IPS-18c (cell line): Measurements from ENCODE around the gene WASF2.
"Not testable (repeated sequence)": the region's sequence is repeated elsewhere in the genome, so short reads cannot be mapped to it uniquely, and the experiment has no call there.

Source experiments
- H3K4me3 ChIP-seq: 2 replicates; pipeline ENCODE4 v1.7.0; 2013; ENCODE audit warnings: low read depth, mild to moderate bottlenecking, low read length, moderate library complexity; ENCODE audit not compliant: insufficient read depth
- H3K9me3 ChIP-seq: one replicate; pipeline ENCODE4 v1.6.1; 2013; ENCODE audit warnings: mild to moderate bottlenecking, low read length, moderate library complexity; ENCODE audit not compliant: control insufficient read depth, insufficient read depth

The WASF2 gene

GRCh38 chr1:27418326-27419185, 71.4 kb downstream of the WASF2 start:
- no peak overlapping the region for H3K4me3 ChIP-seq

GRCh38 chr1:27417713-27418112, 72.3 kb downstream of the WASF2 start:
- Histone ChIP-seq H3K9me3 (no peaks in the 10 kb centered on the region), H3K4me3 (no peak overlapping the region)

More at GRCh38 chr1:27418326-27419185, 71.4 kb downstream of the WASF2 start:
- H3K9me3 ChIP-seq, result no peaks in the 10 kb centered on the region

GRCh38 chr1:27416387-27417111, 73.4 kb downstream of the WASF2 start:
- no peaks in the 10 kb centered on the region for H3K9me3 ChIP-seq

DNA sequence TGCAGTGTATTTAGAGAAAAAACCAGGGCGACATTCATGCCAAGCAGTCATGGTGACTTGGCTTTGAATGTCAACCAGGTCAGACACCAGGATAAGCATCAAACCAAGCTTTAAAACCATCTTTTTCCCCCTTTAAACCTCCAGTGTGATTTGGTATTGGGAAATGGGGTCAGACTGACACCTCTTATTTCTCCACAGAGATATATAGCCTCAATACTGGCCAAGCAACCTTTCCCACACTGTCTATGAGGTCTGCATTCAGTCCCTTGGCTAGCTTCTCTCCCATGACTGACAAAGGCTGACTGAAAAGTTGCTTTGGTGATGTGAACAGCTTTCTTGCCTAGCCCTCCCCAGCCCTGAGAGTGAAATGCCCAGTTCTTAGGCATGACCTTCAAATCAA, 75.9 kb downstream of the WASF2 start:
- no peak overlapping the region for H3K4me3 ChIP-seq
- H3K9me3 ChIP-seq, result no peaks in the 10 kb centered on the region

More at GRCh38 chr1:27416387-27417111, 73.4 kb downstream of the WASF2 start:
- H3K4me3 ChIP-seq, result no peak overlapping the region

GRCh38 chr1:27413004-27413403, 77.0 kb downstream of the WASF2 start:
- no peaks in the 10 kb centered on the region for H3K9me3 ChIP-seq
- no peak overlapping the region for H3K4me3 ChIP-seq

- H3K9me3 ChIP-seq, result no peaks in the 10 kb centered on the region
- H3K4me3 ChIP-seq, result no peak overlapping the region
Measured at GRCh38 chr1:27412502-27412901, 77.5 kb downstream of the WASF2 start.

DNA sequence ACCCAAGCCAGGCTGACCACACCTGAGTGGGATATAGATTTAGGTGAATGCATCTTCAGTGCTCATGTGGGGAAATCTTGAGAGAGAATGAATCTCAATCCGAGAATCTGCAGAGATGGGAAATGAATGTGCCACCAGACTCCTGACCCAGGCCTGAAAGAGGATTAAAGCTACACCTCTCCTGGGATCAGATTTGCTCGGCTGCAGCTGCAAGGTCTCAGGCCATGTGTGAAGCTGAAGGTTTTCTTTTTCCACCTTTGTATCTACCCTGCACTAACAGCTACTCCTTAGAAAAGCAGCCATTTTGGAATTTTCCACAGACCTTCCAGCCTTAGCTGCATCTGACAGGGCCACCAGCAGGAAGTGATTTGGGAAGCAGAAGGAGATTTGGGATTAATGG, 79.3 kb downstream of the WASF2 start:
- Histone ChIP-seq H3K4me3 (no peak overlapping the region), H3K9me3 (no peaks in the 10 kb centered on the region)

GRCh38 chr1:27409669-27410068, 80.3 kb downstream of the WASF2 start:
- H3K9me3 ChIP-seq, result no peaks in the 10 kb centered on the region
- H3K4me3 ChIP-seq, result no peak overlapping the region

DNA sequence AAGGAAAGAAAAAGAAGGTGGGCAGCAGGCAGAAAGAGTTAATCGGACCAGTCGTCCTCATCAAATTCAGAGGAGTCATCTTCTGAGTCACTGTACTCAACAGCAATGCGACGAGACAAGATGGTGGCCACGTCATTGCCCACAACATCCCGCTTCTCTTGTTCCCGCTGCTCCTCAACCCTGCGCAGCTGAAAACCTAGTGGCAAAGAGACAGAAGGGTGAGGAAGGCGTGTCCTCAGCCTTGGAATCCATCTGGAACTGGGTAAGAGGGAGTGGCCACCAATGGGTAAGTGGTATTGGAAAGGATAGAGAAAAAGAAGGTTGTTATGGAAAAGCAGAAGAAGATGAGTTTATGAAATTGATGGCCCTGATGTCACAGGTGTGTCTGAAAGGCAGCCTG, 81.8 kb downstream of the WASF2 start:
- no peaks in the 10 kb centered on the region for H3K9me3 ChIP-seq
- H3K4me3 ChIP-seq, result no peak overlapping the region

GRCh38 chr1:27406791-27407190, 83.2 kb downstream of the WASF2 start:
- H3K4me3 ChIP-seq, H3K9me3 ChIP-seq: not testable (repeated sequence)

- H3K4me3 ChIP-seq, result no peak overlapping the region
- H3K9me3 ChIP-seq, result no peaks in the 10 kb centered on the region
Measured at GRCh38 chr1:27406362-27406680, 83.6 kb downstream of the WASF2 start.

DNA sequence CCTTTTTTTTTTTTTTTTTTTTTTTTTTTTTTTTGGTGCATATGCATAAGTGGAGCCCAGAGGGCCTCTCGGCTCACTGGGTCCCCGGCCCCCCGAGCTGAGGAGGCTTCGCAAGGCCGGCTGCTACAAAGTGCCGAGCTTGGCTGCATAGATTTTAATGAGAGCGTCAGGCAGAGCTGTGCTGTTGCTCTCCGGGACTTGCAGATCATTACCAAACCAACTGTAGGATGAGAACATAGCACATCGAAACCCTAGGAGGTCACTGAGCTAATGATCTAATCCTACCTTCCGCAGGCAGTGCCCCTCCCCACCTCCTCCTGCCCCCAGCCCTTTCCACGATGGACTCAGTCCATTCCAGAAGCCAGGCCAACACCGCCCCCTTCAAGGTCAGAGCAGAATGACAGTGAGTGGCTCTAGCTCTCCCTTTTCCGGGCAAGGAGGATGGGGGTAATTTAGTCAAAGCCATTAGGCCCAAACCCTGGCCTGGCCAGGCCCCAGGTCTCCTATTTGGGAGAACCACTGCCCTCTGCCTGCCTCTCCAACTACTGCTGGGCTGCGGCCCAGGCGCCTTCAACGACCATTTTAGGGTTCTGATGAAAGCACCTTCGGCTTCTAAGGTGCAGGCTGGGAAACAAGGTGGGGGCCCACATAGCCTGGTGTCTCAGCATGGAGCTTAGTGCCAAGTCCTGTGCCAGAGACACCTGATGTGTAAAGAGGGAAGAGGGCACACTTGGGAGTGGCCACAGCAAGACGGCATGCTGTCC, 84.2 kb downstream of the WASF2 start:
- not testable (repeated sequence) for H3K9me3 ChIP-seq, H3K4me3 ChIP-seq

DNA sequence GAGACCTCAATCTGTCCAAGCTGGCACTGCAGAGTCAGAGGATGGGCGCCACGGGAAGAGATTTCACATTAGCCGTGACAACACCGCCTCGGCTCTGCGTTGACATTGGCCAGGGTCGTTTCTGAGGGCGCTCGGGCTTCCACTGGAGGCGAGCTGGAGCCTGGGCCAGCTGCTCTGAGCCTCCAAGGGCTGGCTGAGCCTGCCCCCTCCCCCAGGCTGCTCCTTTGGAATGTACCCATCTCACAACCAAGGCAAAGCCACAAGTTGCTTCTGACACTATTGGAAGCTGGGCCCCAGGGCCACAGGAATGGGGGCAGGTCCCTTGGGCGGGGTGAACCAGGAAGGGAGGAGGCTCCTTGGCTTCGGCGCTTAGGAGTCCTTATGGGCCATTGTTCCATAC, 84.9 kb downstream of the WASF2 start:
- no peak overlapping the region; the same call in 1 of the 2 replicates for H3K4me3 ChIP-seq

GRCh38 chr1:27403931-27404330, 86.0 kb downstream of the WASF2 start:
- no peak overlapping the region for H3K4me3 ChIP-seq
- H3K9me3 ChIP-seq, result no peaks in the 10 kb centered on the region

More for the DNA sequence above, 84.9 kb downstream of the WASF2 start:
- H3K9me3 ChIP-seq, result no peaks in the 10 kb centered on the region

GRCh38 chr1:27403065-27403726, 86.8 kb downstream of the WASF2 start:
- no peak overlapping the region for H3K4me3 ChIP-seq

DNA sequence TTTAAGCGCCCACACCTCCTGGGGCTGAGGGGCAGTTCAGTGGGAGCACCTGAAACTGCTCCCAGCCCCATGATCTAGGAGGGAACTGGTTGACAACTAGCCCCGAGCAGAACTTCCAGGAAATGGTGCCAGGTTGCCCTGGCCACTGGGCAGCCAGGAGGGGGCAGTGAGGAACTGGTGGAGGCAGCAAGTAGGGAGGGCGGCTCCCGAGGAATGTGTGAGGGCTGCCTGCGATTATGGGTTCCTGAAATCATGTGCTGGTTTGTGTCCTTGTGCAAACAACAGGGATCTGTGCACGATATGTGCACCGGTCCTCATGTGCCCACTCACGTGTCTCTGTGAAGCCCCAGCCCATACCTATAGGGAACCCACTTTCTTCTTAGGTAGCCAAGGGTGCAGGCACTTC, 87.6 kb downstream of the WASF2 start:
- no peak overlapping the region for H3K4me3 ChIP-seq
- H3K9me3 ChIP-seq, result no peaks in the 10 kb centered on the region

More at GRCh38 chr1:27403065-27403726, 86.8 kb downstream of the WASF2 start:
- H3K9me3 ChIP-seq, result no peaks in the 10 kb centered on the region

DNA sequence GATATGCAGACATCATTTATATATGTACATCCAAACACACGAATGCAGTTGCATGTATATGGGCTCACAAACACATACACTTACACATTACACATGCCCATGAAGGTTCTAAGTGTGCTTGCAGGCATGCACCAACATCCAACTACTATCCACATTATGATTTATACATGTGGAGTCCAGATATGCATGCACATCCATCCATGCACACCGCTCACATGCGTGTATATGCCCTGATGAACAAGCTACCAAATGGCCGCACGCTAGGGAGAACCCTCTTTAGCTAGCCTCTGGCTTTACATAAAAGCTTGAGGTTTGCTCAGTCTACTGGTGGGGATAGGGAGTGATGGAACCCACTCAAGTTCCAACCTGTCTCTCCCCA, 89.0 kb downstream of the WASF2 start:
- H3K4me3 ChIP-seq, result no peak overlapping the region
- H3K9me3 ChIP-seq, result no peaks in the 10 kb centered on the region
